Neural cell (in vitro differentiated cells): ENCODE data around the gene NADK.

Experiments
- EZH2 ChIP-seq: fragments of 200-600, 300-800 bp; shearing (Covaris generic), sonication (generic); IDR thresholded peaks from 2 replicates; pipeline ENCODE4 v1.6.1; 2014; ENCODE audit warnings: antibody characterized with exemption, low read length, borderline replicate concordance, mild to moderate bottlenecking; ENCODE audit not compliant: insufficient read depth, poor library complexity, severe bottlenecking
- MXI1 ChIP-seq: fragments of 450-650 bp; conservative IDR thresholded peaks from 2 replicates; pipeline ENCODE4 v1.6.1; 2014; ENCODE audit warnings: antibody characterized with exemption, mild to moderate bottlenecking; ENCODE audit not compliant: poor library complexity, severe bottlenecking
- TF ChIP-seq, protein P1 (sequence below): fragments of 450-650 bp; IDR thresholded peaks from 2 replicates; pipeline ENCODE4 v1.5.1; 2014; ENCODE audit warnings: antibody characterized with exemption, mild to moderate bottlenecking, moderate library complexity; ENCODE audit not compliant: poor library complexity, severe bottlenecking

DNA sequence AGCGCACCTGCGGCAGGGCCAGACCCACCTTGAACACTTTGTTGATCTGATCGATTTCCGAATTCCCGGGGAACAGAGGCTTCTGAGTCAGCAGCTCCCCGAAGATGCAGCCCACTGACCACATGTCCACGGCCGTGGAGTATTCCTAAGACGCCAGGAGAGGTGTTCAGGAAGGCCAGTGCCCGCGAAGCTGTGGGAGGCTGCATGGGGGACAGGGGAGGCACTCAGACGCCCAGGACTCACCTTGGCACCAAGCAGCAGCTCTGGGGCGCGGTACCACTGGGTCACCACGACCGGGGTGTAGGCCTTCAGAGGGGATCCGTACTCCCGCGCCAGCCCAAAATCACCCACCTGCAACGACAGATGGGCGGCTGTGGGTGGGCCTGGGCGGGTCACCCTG, 74.5 kb downstream of the NADK start:
- TF ChIP-seq, protein P1, sequence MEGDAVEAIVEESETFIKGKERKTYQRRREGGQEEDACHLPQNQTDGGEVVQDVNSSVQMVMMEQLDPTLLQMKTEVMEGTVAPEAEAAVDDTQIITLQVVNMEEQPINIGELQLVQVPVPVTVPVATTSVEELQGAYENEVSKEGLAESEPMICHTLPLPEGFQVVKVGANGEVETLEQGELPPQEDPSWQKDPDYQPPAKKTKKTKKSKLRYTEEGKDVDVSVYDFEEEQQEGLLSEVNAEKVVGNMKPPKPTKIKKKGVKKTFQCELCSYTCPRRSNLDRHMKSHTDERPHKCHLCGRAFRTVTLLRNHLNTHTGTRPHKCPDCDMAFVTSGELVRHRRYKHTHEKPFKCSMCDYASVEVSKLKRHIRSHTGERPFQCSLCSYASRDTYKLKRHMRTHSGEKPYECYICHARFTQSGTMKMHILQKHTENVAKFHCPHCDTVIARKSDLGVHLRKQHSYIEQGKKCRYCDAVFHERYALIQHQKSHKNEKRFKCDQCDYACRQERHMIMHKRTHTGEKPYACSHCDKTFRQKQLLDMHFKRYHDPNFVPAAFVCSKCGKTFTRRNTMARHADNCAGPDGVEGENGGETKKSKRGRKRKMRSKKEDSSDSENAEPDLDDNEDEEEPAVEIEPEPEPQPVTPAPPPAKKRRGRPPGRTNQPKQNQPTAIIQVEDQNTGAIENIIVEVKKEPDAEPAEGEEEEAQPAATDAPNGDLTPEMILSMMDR = no peak
- TF ChIP-seq MXI1 (no peak), EZH2 (no peak)
